OCI-LY1 (cell line): Measurements from ENCODE around the gene IGSF1.

Experiments used
- EZH2 ChIP-seq: fragments of 200-600 bp; sonication (generic), shearing (Covaris generic); IDR thresholded peaks from 2 replicates; pipeline ENCODE4 v1.8.0; 2017; ENCODE audit warnings: borderline replicate concordance, mixed run types, mild to moderate bottlenecking, antibody characterized with exemption, low read length, moderate library complexity, mixed read lengths
- TF ChIP-seq, protein P1 (sequence below): fragments of 200-600 bp; sonication (generic), shearing (Covaris generic); IDR thresholded peaks from 2 replicates; pipeline ENCODE4 v1.5.1; 2017; ENCODE audit warnings: mild to moderate bottlenecking, antibody characterized with exemption, low read length, moderate library complexity, mixed read lengths

DNA sequence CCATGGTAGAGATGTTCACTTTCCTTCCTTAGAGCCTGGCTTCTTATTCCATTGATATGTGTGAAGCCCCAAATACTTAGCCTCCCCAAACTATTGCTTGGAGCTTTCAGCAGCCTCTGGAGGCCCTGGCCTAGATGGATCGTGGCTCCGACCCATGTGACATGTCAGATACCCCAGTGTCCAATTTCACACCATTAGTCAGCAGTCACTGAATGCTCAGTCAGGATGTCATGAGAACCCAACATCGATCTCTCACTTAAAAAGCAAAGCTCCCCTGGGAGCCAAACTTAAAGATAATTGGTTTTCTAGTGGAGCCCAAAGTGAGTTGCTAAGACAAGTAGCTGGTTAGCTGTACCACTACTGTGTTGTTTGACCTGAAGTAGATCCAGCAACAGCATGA is 41.6 kb upstream of the IGSF1 start:
- TF ChIP-seq, protein P1, sequence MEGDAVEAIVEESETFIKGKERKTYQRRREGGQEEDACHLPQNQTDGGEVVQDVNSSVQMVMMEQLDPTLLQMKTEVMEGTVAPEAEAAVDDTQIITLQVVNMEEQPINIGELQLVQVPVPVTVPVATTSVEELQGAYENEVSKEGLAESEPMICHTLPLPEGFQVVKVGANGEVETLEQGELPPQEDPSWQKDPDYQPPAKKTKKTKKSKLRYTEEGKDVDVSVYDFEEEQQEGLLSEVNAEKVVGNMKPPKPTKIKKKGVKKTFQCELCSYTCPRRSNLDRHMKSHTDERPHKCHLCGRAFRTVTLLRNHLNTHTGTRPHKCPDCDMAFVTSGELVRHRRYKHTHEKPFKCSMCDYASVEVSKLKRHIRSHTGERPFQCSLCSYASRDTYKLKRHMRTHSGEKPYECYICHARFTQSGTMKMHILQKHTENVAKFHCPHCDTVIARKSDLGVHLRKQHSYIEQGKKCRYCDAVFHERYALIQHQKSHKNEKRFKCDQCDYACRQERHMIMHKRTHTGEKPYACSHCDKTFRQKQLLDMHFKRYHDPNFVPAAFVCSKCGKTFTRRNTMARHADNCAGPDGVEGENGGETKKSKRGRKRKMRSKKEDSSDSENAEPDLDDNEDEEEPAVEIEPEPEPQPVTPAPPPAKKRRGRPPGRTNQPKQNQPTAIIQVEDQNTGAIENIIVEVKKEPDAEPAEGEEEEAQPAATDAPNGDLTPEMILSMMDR, result no peak
- no peak for TF ChIP-seq EZH2
